DND-41 (cell line): Measurements from ENCODE around the gene ABCB8.

Experiments
- ATAC-seq: fragments of 200-7000 bp; cut with Tn5 transposase; 3 replicates; pipeline ENCODE4 v1.9.1; 2021; ENCODE audit warnings: low read depth; ENCODE audit not compliant: insufficient read depth
- DNase-seq: peaks from one replicate; pipeline ENCODE4 v3.0.0-alpha.2; 2020
- H2AFZ ChIP-seq: 2 replicates; pipeline ENCODE4 v1.6.0; 2012; ENCODE audit warnings: low read depth, low read length
- H3K27ac ChIP-seq: 2 replicates; pipeline ENCODE4 v1.5.1; 2012; ENCODE audit warnings: low read length, inconsistent platforms
- H3K27me3 ChIP-seq: fragments of 200-600 bp; sonication (generic); 2 replicates; pipeline ENCODE4 v1.6.0; 2012; ENCODE audit warnings: low read length, mild to moderate bottlenecking, inconsistent platforms; ENCODE audit not compliant: insufficient read depth, poor library complexity
- H3K36me3 ChIP-seq: 2 replicates; pipeline ENCODE4 v1.5.1; 2012; ENCODE audit warnings: low read length, inconsistent platforms; ENCODE audit not compliant: insufficient read depth
- H3K4me1 ChIP-seq: 2 replicates; pipeline ENCODE4 v1.5.1; 2012; ENCODE audit warnings: mild to moderate bottlenecking, low read length; ENCODE audit not compliant: insufficient read depth
- H3K4me2 ChIP-seq: 2 replicates; pipeline ENCODE4 v1.6.0; 2012; ENCODE audit warnings: mild to moderate bottlenecking, moderate library complexity, low read length, inconsistent platforms; ENCODE audit not compliant: insufficient read depth
- H3K4me3 ChIP-seq, 2 experiments: fragments of 200-600 bp in 1 of 2; shearing (Covaris generic) in 1 of 2; 2 replicates each; pipeline ENCODE4 v1.5.1; 2012 to 2016; ENCODE audit warnings: inconsistent platforms in 2 of 2, low read length in 2 of 2, mild to moderate bottlenecking in 2 of 2, low read depth in 1 of 2, moderate library complexity in 1 of 2
- H3K79me2 ChIP-seq: 2 replicates; pipeline ENCODE4 v1.6.0; 2012; ENCODE audit warnings: low read length, inconsistent platforms; ENCODE audit not compliant: insufficient read depth
- H3K9ac ChIP-seq: 2 replicates; pipeline ENCODE4 v1.6.0; 2012; ENCODE audit warnings: low read depth, mild to moderate bottlenecking, inconsistent platforms, low read length, moderate library complexity
- H3K9me3 ChIP-seq: 2 replicates; pipeline ENCODE4 v1.5.1; 2012; ENCODE audit warnings: low read length, moderate library complexity, mild to moderate bottlenecking, inconsistent platforms; ENCODE audit not compliant: insufficient read depth, severe bottlenecking
- H4K20me1 ChIP-seq: 2 replicates; pipeline ENCODE4 v1.6.0; 2012; ENCODE audit warnings: low read length; ENCODE audit not compliant: insufficient read depth
- EZH2 ChIP-seq: IDR thresholded peaks from 3 replicates; pipeline ENCODE4 v1.6.1; 2012; ENCODE audit warnings: borderline replicate concordance, low read depth, mild to moderate bottlenecking, moderate library complexity, low read length, inconsistent platforms; ENCODE audit not compliant: severe bottlenecking
- TF ChIP-seq, protein P1 (sequence below): IDR thresholded peaks from 2 replicates; pipeline ENCODE4 v1.5.1; 2012; ENCODE audit warnings: borderline replicate concordance, low read length, moderate library complexity, mild to moderate bottlenecking; ENCODE audit not compliant: poor library complexity, severe bottlenecking; ENCODE audit errors: extremely low read depth

Gene ABCB8

DNA sequence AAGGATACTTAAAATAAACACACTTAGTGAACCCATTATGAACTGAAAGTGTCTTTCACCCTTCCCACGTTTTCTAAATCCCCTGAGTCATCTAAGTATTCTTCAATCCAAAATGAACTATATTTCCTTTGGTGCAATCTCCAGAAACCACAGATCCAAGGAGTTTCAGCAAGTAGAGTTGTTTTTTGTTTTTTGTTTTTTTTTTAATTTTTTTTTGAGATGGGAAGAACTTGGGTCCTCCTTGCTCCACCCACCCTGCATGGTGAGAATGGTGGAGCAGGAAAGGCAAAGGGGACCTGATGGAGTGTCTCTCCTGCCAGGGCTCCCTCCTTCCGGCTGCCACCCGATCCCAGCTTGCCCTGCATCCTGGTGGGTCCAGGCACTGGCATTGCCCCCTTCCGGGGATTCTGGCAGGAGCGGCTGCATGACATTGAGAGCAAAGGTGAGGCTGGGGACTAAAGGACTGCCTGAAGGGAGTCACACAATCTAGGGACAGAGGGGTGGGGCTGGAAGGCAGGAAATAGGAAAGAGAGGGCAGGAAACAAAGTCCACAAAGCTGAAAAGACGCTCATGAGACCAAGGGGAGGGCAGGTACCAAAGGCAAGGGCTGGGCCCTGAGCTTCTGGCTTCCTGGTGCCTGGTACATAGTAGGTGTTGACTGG, 16.1 kb upstream of the ABCB8 start:
- TF ChIP-seq, protein P1, sequence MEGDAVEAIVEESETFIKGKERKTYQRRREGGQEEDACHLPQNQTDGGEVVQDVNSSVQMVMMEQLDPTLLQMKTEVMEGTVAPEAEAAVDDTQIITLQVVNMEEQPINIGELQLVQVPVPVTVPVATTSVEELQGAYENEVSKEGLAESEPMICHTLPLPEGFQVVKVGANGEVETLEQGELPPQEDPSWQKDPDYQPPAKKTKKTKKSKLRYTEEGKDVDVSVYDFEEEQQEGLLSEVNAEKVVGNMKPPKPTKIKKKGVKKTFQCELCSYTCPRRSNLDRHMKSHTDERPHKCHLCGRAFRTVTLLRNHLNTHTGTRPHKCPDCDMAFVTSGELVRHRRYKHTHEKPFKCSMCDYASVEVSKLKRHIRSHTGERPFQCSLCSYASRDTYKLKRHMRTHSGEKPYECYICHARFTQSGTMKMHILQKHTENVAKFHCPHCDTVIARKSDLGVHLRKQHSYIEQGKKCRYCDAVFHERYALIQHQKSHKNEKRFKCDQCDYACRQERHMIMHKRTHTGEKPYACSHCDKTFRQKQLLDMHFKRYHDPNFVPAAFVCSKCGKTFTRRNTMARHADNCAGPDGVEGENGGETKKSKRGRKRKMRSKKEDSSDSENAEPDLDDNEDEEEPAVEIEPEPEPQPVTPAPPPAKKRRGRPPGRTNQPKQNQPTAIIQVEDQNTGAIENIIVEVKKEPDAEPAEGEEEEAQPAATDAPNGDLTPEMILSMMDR = no peak
- no peak for TF ChIP-seq EZH2
- Histone ChIP-seq H3K27me3 (no peaks in the 10 kb centered on the region), H3K9ac (no peak overlapping the region)

DNA sequence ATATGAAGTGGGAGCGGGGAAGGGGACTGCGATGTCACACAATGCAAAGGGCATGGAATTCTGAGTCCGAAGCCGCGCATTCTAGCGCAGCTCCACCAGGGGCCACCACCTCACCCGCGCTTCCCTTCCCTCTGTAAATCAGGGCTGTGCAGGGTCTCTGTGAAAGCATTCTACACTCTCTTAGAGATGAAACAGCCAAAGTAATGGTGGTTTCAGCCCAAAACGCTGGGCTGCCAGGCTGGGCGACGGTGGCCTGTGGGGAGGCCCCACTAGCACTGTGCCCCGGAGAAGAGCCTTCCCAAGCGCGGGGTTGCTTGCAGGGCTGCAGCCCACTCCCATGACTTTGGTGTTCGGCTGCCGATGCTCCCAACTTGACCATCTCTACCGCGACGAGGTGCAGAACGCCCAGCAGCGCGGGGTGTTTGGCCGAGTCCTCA, 15.3 kb upstream of the ABCB8 start:
- Histone ChIP-seq H3K4me3 (no peak overlapping the region), H3K79me2 (no peaks in the 10 kb centered on the region), H3K27ac (no peak overlapping the region), H3K4me1 (peaks cover 27% of the 10 kb centered on the region), H4K20me1 (no peaks in the 10 kb centered on the region), H3K9ac (no peak overlapping the region), H3K9me3 (no peaks in the 10 kb centered on the region), H2AFZ (no peak overlapping the region), H3K27me3 (no peaks in the 10 kb centered on the region), H3K36me3 (no peaks in the 10 kb centered on the region), H3K4me2 (no peak overlapping the region)
- DNase-seq (no peak), ATAC-seq (no peak)
- TF ChIP-seq EZH2 = no peak
- TF ChIP-seq, protein P1 = peak; percentile 60

More for the DNA sequence above, 16.1 kb upstream of the ABCB8 start:
- Histone ChIP-seq H3K4me3 (no peak overlapping the region), H3K4me2 (no peak overlapping the region), H4K20me1 (no peaks in the 10 kb centered on the region), H2AFZ (no peak overlapping the region), H3K79me2 (no peaks in the 10 kb centered on the region), H3K36me3 (no peaks in the 10 kb centered on the region), H3K9me3 (no peaks in the 10 kb centered on the region), H3K27ac (no peak overlapping the region), H3K4me1 (peaks cover 27% of the 10 kb centered on the region)
- no peak for DNase-seq
- no peak for ATAC-seq

DNA sequence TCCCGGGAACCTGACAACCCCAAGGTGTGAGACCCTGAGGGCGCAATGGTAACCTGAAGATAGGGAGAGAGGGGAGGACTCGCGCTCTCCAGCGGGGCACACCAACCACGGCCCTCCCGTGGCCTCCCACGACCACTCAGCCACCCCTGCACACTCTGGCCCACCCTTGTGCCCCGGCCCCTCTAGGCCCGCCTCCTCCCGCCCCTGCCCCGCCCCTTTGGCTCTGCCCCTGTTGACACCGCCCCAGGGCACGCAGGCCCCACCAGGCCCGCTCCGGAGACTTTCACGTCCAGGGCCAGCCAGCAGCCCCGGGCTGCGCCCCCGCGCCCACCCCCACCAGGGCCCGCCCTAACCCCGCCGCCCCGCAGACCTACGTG, 14.9 kb upstream of the ABCB8 start:
- TF ChIP-seq, protein P1 = no peak
- TF ChIP-seq EZH2 = no peak
- Histone ChIP-seq H2AFZ (no peak overlapping the region), H3K9me3 (no peaks in the 10 kb centered on the region), H3K36me3 (no peaks in the 10 kb centered on the region), H3K79me2 (no peaks in the 10 kb centered on the region), H3K4me1 (peaks cover 27% of the 10 kb centered on the region), H3K4me3 (no peak overlapping the region), H3K9ac (no peak overlapping the region), H3K27ac (no peak overlapping the region), H3K4me2 (no peak overlapping the region), H4K20me1 (no peaks in the 10 kb centered on the region), H3K27me3 (no peaks in the 10 kb centered on the region)
- no peak for DNase-seq
- ATAC-seq = no peak
